ENCODE measurements around the gene TRPM6.
"Not testable (repeated sequence)": the region's sequence is repeated elsewhere in the genome, so short reads cannot be mapped to it uniquely, and the experiment has no call there.

The TRPM6 gene, protein sequence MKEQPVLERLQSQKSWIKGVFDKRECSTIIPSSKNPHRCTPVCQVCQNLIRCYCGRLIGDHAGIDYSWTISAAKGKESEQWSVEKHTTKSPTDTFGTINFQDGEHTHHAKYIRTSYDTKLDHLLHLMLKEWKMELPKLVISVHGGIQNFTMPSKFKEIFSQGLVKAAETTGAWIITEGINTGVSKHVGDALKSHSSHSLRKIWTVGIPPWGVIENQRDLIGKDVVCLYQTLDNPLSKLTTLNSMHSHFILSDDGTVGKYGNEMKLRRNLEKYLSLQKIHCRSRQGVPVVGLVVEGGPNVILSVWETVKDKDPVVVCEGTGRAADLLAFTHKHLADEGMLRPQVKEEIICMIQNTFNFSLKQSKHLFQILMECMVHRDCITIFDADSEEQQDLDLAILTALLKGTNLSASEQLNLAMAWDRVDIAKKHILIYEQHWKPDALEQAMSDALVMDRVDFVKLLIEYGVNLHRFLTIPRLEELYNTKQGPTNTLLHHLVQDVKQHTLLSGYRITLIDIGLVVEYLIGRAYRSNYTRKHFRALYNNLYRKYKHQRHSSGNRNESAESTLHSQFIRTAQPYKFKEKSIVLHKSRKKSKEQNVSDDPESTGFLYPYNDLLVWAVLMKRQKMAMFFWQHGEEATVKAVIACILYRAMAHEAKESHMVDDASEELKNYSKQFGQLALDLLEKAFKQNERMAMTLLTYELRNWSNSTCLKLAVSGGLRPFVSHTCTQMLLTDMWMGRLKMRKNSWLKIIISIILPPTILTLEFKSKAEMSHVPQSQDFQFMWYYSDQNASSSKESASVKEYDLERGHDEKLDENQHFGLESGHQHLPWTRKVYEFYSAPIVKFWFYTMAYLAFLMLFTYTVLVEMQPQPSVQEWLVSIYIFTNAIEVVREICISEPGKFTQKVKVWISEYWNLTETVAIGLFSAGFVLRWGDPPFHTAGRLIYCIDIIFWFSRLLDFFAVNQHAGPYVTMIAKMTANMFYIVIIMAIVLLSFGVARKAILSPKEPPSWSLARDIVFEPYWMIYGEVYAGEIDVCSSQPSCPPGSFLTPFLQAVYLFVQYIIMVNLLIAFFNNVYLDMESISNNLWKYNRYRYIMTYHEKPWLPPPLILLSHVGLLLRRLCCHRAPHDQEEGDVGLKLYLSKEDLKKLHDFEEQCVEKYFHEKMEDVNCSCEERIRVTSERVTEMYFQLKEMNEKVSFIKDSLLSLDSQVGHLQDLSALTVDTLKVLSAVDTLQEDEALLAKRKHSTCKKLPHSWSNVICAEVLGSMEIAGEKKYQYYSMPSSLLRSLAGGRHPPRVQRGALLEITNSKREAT (N-terminal part only)
- total RNA-seq: 0 to 0.12 (median 0) reads per million in 4 donors

- DNase-seq: peak in 4 of 5 donors; percentile 8 to 46 (median 14)
Observed at GRCh38 chr9:74887041-74887980, at the start of gene TRPM6. Gene TRPM6 (minus strand): TSS chr9:74887921. CDS start chr9:74887856, 65 bp downstream.

DNA sequence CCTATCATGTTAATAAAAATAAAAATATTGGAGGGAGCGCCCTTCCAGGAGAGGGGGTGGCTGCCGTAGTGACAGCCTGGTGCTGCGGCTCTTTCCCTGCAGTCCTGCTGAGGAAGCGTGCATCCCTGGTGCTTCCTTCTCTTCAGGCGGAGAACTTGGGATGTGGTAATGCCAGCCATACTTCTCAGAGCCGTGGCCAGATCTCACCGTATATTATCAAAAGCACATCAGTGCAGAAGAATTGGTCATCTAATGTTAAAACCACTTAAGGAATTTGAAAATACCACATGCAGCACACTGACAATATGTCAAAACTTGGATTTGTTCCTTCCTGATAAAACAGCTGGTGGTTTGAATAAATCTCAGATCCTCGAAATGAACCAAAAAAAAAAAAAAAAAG is 47.3 kb upstream of the TRPM6 start:
- no peak for DNase-seq

- no peak for DNase-seq
Observed at GRCh38 chr9:74921737-74922136, 34.0 kb upstream of the TRPM6 start.

- DNase-seq: no peak
Observed at GRCh38 chr9:74920944-74921626, 33.4 kb upstream of the TRPM6 start.

GRCh38 chr9:74910036-74910435 is 22.3 kb upstream of the TRPM6 start:
- no peak for DNase-seq

- no peak for DNase-seq
Observed at GRCh38 chr9:74908665-74909064, 20.9 kb upstream of the TRPM6 start.

- DNase-seq: no peak
Observed at GRCh38 chr9:74907085-74907484, 19.4 kb upstream of the TRPM6 start.

DNA sequence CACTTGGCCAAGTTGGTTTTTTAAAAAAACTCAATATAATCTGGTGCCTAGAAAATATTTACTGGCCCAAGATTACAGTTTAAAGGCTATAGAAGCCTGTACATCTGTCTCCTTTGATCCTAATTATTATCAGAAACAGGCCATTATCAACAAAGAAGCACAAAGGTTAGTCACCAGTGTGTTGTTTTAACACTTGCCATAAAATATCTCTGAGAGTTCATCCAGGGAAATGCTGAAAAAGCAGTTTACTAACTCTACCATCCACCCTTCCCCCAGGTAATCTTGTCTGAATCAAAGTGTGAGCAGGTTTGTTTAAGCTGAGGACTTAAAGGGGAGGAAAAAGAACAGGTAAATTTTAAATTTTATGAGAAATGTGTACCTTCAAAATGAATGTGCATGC is 13.3 kb upstream of the TRPM6 start:
- no peak for DNase-seq

GRCh38 chr9:74888449-74888848 is 728 bp upstream of the TRPM6 start:
- DNase-seq: not testable (repeated sequence)

GRCh38 chr9:74887981-74888370 is 255 bp upstream of the TRPM6 start:
- DNase-seq: no peak

DNA sequence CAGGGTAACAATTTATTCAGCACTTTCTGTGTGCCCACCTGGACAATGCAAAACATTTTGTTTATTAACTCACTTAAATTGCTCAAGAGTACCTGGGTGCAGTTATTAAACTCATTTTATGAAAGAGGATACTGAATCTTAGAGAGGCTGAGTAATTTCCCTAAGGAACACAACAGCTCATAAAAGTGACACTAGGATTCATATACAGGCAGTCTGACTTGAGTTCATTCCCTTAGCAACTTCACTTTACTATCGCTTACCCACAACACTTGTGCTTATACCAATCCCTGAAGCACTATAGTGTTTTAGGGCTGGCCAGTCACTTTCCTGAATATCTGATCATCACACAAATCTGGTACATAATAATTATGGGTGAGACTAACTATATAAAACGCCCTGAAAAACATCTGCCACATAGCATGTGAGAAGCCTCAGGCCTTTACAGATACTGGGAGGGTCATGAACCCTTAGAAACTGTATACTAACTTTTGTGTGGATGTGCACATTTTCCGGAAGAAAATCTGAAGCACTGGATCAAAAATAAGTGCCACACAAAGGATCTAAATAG is 11.3 kb downstream of the TRPM6 start:
- DNase-seq: no peak

GRCh38 chr9:74875656-74876055 is 12.1 kb downstream of the TRPM6 start:
- DNase-seq: no peak

DNA sequence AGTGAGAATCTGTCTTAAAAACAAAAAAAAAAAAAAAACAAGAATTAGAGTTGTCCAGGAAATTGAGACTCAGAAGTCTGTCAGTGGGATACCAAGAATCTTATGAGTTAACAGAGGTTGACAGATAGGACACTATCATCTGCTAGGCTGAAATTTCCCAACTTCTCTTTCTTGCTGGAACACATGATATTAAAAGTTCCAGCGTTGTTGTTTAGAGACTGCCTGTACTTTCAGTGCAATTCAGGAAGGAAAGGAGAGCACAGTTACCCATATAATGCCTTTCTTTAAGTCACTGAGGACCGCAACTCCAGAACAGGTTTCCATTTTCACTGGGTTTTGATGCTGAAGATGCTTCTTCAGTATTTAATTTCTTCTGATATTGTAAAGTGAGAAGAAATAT is 13.5 kb downstream of the TRPM6 start:
- DNase-seq: no peak

DNA sequence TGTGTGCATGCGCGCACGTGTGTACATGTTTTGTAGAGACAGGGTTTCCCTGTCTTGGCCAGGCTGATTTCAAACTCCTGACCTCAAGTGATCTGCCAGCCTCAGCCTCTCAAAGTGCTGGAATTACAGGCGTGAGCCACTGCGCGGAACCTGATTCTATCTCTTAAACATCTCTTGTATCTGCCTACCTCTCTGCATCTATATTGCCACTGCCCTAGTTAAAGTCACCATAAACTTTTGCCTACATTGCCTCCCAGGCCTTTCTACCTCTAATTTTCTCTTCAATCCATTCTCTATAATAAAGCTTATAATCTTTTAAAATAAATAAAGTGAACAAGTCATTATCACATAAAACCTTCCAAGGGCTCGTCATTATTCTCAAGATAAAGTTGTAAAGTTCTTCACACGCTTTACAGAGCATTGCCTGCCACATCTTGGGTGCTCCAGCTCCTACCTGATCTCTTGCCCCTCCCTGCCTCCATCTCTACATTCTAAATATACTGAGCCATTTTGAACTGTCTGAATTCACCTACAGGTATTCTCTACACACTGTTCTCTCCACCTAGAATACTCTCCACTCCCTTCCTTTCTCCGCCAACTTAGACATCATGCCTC is 15.0 kb downstream of the TRPM6 start:
- no peak for DNase-seq

DNA sequence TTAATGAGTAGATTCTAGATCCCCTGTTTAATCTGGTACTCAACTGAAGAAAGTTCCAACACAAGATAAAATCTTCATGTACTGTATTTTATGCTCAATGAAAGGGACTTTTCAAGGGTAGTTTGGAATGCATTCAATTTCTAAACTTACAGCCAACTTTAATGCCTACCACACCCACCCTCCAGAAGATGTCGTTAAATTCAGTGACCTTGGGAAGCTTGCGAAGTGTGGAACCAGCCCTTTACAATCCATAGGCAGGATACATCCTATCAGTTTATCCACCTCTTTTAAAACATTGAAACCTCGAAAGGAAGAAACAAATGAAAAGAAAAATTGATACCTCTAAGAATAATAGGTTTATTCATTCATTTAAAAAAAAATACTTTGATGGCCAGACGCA is 20.2 kb downstream of the TRPM6 start:
- no peak for DNase-seq

DNA sequence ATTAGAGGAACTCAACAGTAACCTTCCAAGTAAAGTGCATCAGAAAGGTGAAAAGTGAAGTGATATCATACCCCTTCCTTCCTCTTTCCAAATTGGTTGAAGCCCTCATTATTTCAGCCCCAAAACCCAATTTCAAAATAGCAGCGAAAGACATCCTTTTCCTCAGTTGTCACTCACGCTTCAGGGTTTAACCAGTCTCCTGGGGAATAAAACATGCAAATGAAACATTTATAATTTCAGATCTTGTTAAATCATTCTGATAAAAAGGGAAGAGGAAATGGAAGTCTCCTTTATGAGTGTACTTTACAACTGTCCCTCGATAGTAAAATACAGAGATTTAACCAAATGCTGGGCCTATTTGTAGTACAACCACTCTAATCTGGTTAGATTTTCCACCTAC is 22.5 kb downstream of the TRPM6 start:
- DNase-seq: no peak

DNA sequence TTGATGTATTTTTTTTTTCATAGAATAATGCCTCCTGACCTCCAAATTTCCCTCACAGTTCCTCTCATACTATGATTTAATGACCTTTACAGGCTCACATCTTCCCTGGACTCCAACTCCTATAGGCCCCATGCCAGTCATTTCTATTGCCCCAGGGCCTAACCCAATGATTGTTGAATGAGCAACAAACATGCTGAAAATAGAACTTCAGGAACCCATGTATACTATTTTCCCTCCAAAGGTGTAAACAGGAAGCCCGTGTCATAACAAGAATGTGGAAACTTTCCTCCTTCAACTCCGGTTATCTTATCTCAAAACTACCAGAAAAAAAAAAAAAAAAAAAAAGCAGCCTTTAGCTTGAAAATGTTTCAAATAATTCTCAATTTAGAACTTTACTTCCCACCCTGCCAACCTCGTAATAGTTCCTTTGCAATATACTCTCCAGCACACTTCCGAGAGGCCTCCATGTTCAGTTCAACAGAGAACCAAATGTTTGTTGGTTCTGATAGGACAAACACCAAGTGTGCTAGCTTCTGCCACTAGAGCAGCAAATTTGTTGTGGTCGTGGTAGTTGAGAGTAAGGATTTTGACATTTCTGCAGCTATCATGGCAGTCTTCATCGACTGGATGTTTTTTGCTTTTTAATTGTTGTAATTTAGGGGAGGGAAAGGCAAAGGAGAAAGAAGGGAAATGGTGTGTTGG is 25.8 kb downstream of the TRPM6 start:
- peak in 1 of 5 donors; percentile 14 for DNase-seq

GRCh38 chr9:74861071-74861470 is 26.6 kb downstream of the TRPM6 start:
- no peak for DNase-seq

- not testable (repeated sequence) for DNase-seq
Observed at GRCh38 chr9:74860247-74860646, 27.5 kb downstream of the TRPM6 start.

- no peak for DNase-seq
Observed at GRCh38 chr9:74859786-74860185, 27.9 kb downstream of the TRPM6 start.

All from T-helper 1 cell (primary cell).